Astrocyte of the cerebellum (primary cell): ENCODE results near the gene OPN1SW.
A peak's percentile ranks its signal among the peaks of the same experiment; 100 is the strongest.

ENCODE experiments used
- DNase-seq: peaks from one replicate; pipeline ENCODE4 v3.0.0-alpha.2; 2011; ENCODE audit warnings: low read depth
- H3K4me3 ChIP-seq: 2 replicates; pipeline ENCODE4 v1.5.1; 2011; ENCODE audit warnings: mild to moderate bottlenecking, low read depth, low read length, moderate library complexity
- in situ Hi-C: cut with HindIII; loops from 2 replicates; pipeline ENCODE4 v1.10.0; 2017; ENCODE audit warnings: low sequenced_read_pairs
- TF ChIP-seq, protein P1 (sequence below): IDR thresholded peaks from 2 replicates; pipeline ENCODE4 v1.5.1; 2012; ENCODE audit warnings: low read length, low read depth, moderate library complexity, mild to moderate bottlenecking; ENCODE audit errors: missing control alignments

OPN1SW gene

GRCh38 chr7:128795129-128795528 lies 19.5 kb upstream of the OPN1SW start:
- DNase-seq, result no peak
- TF ChIP-seq, protein P1, sequence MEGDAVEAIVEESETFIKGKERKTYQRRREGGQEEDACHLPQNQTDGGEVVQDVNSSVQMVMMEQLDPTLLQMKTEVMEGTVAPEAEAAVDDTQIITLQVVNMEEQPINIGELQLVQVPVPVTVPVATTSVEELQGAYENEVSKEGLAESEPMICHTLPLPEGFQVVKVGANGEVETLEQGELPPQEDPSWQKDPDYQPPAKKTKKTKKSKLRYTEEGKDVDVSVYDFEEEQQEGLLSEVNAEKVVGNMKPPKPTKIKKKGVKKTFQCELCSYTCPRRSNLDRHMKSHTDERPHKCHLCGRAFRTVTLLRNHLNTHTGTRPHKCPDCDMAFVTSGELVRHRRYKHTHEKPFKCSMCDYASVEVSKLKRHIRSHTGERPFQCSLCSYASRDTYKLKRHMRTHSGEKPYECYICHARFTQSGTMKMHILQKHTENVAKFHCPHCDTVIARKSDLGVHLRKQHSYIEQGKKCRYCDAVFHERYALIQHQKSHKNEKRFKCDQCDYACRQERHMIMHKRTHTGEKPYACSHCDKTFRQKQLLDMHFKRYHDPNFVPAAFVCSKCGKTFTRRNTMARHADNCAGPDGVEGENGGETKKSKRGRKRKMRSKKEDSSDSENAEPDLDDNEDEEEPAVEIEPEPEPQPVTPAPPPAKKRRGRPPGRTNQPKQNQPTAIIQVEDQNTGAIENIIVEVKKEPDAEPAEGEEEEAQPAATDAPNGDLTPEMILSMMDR, result no peak
- in situ Hi-C loops, result no loop called here

GRCh38 chr7:128794436-128794835 lies 18.8 kb upstream of the OPN1SW start:
- DNase-seq, result no peak
- TF ChIP-seq, protein P1, result no peak
- in situ Hi-C loops, result no loop called here
- H3K4me3 ChIP-seq, result no peak overlapping the region

More at GRCh38 chr7:128795129-128795528, 19.5 kb upstream of the OPN1SW start:
- no peak overlapping the region for H3K4me3 ChIP-seq

- H3K4me3 ChIP-seq, result no peak overlapping the region
Observed at GRCh38 chr7:128794020-128794419, 18.4 kb upstream of the OPN1SW start.

GRCh38 chr7:128793181-128793547 lies 17.6 kb upstream of the OPN1SW start:
- in situ Hi-C loops, result no loop called here
- no peak for DNase-seq
- H3K4me3 ChIP-seq, result no peak overlapping the region
- TF ChIP-seq, protein P1, result no peak

More at GRCh38 chr7:128794020-128794419, 18.4 kb upstream of the OPN1SW start:
- in situ Hi-C loops, result no loop called here
- TF ChIP-seq, protein P1, result no peak
- no peak for DNase-seq

GRCh38 chr7:128792471-128793180 lies 17.0 kb upstream of the OPN1SW start:
- TF ChIP-seq, protein P1, result no peak
- peak overlapping the region; percentile 71 for H3K4me3 ChIP-seq
- no peak for DNase-seq
- in situ Hi-C loops, result no loop called here

DNA sequence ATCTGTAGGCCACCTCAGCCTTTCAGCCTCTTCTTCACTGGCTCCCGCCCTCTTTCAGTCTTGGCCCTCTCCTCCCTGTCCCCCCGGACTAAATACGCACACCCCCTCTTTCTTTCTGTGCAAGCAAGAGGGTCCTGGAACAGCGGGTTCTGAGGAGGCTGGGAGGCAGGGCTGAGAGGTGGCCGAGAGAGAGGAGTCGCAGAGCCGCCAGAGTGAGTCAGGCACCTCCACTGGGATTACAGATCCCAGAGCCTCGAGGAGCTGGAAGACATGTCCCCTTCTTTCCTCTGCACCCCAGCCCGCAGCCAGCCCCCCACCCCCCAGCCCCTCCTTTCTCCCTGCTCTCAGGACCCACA lies 16.4 kb upstream of the OPN1SW start:
- TF ChIP-seq, protein P1, result no peak
- in situ Hi-C loops, result no loop called here

More for the DNA sequence above, 16.4 kb upstream of the OPN1SW start:
- peak overlapping the region; percentile 71 for H3K4me3 ChIP-seq
- no peak for DNase-seq
